T-helper 22 cell (primary cell): ENCODE data around the gene CAMK2N1.
"Not testable (repeated sequence)": the region's sequence is repeated elsewhere in the genome, so short reads cannot be mapped to it uniquely, and the experiment has no call there.

Source experiments
- DNase-seq: peaks from one replicate; pipeline ENCODE4 v3.0.0-alpha.2; 2020; ENCODE audit warnings: low read depth

CAMK2N1 gene

GRCh38 chr1:20485527-20486456, at the start of gene CAMK2N1:
Gene CAMK2N1, minus strand, starts transcription at chr1:20486210. Its CDS starts 831 bp downstream, at chr1:20485379.
- peak; percentile 29 for DNase-seq

GRCh38 chr1:20534659-20535417, 48.8 kb upstream of the CAMK2N1 start:
- DNase-seq: no peak

GRCh38 chr1:20533635-20534034, 47.6 kb upstream of the CAMK2N1 start:
- no peak for DNase-seq

- DNase-seq: no peak
These were observed 44.9 kb upstream of the CAMK2N1 start for GRCh38 chr1:20530901-20531300.

GRCh38 chr1:20530306-20530705, 44.3 kb upstream of the CAMK2N1 start:
- no peak for DNase-seq

GRCh38 chr1:20528221-20528620, 42.2 kb upstream of the CAMK2N1 start:
- DNase-seq: no peak

GRCh38 chr1:20526267-20526666, 40.3 kb upstream of the CAMK2N1 start:
- no peak for DNase-seq

- DNase-seq: peak; percentile 15
These were observed 36.2 kb upstream of the CAMK2N1 start for GRCh38 chr1:20521960-20522861.

GRCh38 chr1:20519609-20520262, 33.7 kb upstream of the CAMK2N1 start:
- DNase-seq: not testable (repeated sequence)

GRCh38 chr1:20511518-20512428, 25.8 kb upstream of the CAMK2N1 start:
- DNase-seq: no peak

GRCh38 chr1:20508411-20508771, 22.4 kb upstream of the CAMK2N1 start:
- no peak for DNase-seq

GRCh38 chr1:20507564-20508410, 21.8 kb upstream of the CAMK2N1 start, which contains the start of gene MUL1:
Gene MUL1, minus strand, starts transcription at chr1:20508151. Its CDS starts 127 bp downstream, at chr1:20508024.
- peak; percentile 81 for DNase-seq

- no peak for DNase-seq
These were observed 21.2 kb upstream of the CAMK2N1 start for GRCh38 chr1:20507248-20507563.

- DNase-seq: no peak
These were observed 19.5 kb upstream of the CAMK2N1 start for GRCh38 chr1:20505488-20505887.

- no peak for DNase-seq
These were observed 14.7 kb upstream of the CAMK2N1 start for GRCh38 chr1:20500716-20501115.

GRCh38 chr1:20499718-20500117, 13.7 kb upstream of the CAMK2N1 start:
- no peak for DNase-seq

- no peak for DNase-seq
These were observed 13.1 kb upstream of the CAMK2N1 start for GRCh38 chr1:20499105-20499504.

- DNase-seq: no peak
These were observed 12.1 kb upstream of the CAMK2N1 start for GRCh38 chr1:20498116-20498515.

- DNase-seq: no peak
These were observed 11.5 kb upstream of the CAMK2N1 start for GRCh38 chr1:20497506-20497905.
